Esophagus muscularis mucosa (tissue), 3 donors: ENCODE measurements around the gene ANXA1.

Source experiments
- CTCF ChIP-seq, 3 experiments: fragments of 200-600 bp in 2 of 3; fragments of 450-650 bp in 1 of 3; sonication (generic) in 2 of 3; IDR thresholded peaks; one replicate each; pipeline ENCODE4 v1.5.1; 2017 to 2019; ENCODE audit warnings: antibody characterized with exemption in 3 of 3, mild to moderate bottlenecking in 2 of 3, moderate library complexity in 1 of 3
- POLR2A ChIP-seq: fragments of 450-650 bp; IDR thresholded peaks from one replicate; pipeline ENCODE4 v1.6.1; 2017; ENCODE audit warnings: antibody characterized with exemption, moderate library complexity, mild to moderate bottlenecking, low read depth

DNA sequence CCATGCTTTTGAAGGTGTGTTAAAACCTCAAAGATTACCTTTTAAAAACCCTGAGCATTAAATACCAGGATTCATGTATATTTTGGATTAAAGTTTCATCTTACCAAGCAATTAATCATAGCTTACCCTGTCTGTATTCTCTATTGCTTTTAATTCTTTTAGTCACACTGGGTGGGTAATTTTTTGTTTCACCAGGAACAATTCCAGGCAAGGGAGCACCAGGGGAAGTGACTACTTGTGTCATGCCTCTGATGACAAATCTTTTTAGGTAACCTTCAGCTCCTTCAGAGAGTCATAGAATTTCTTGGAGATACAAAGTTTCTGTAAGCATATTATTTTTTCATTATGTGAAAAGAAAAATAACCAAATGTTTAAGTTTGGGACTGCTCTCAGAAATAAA lies 33.4 kb upstream of the ANXA1 start:
- TF ChIP-seq CTCF (IDR thresholded peaks at IDR 0.05) (no peak), POLR2A (no peak)
